ENCODE measurements around the gene CBARP. TPM values are rescaled to one million over a fixed set of nuclear protein-coding genes. Genes with fewer than 3 reads are reported as not detected.

CBARP gene
- total and polyA plus RNA-seq, 2 of the 13 experiments (the other 11 are each of a cell fraction or from before 2014, with no cell fraction given), result 1.2 to 1.4 TPM

DNA sequence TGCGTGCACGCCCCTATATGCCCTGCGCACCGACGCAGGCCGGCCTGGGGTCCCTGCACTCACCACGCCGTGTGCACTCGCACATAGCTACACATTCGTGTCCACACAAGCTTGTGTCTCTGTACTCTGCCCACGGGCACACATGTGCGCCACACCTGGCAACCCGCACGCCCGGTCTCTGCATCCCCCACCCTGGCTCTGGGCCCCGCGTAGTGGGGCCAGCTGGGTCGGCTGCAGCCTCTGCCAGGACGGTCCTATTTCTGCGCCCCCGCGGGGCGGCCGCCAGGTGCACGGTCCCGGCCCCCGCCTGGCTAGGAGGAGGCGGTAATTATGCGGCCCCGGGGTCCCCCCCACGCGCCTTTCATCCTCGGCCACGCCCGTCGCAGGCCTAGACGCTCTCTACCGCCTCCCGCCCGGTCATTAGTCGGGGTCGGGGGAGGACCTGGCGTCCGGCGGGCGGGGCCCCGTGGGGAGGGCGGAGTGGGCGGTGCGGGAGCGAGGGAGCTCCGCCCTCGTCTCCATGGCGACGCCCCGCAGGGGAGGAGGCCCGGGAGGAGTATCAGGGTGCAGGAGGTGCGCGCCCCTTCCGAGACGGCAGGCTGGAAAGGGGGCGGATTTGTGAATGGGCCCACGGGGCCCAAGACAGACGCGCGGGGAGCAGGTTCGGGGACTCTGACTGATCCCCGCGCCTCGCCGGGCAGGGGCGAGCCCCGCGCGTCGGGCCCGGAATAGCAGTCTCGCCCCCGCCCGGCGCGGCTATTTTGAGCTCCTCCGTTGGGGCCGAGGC is 28.5 kb upstream of the CBARP start (continued):
- TF ChIP-seq ZNF101 (CRISPR knock-in tag; IDR thresholded peaks at IDR 0.05; ENCODE audit: borderline replicate concordance, low read depth) (no peak), GATAD1 (CRISPR knock-in tag; IDR thresholded peaks at IDR 0.05) (no peak), TCF7 (IDR thresholded peaks at IDR 0.05; ENCODE audit: low read depth) (peak; percentile 63; the same call in 1 of the 2 replicates), JUN (CRISPR knock-in tag; IDR thresholded peaks at IDR 0.05) (no peak; the same call in 1 of the 2 replicates), SRSF4 (IDR thresholded peaks at IDR 0.05; ENCODE audit: low read depth, low read length, poor library complexity, severe bottlenecking) (no peak), CBFB (CRISPR knock-in tag; IDR thresholded peaks at IDR 0.05) (0 out of 2 replicates have a peak, but pooled peaks have one; percentile 10), GATA4 (IDR thresholded peaks at IDR 0.05; ENCODE audit: borderline replicate concordance, low read depth) (no peak), FOXA1 (IDR thresholded peaks at IDR 0.05) (no peak), FOXA1 (CRISPR knock-in tag; IDR thresholded peaks at IDR 0.05) (0 out of 2 replicates have a peak, but pooled peaks have one; percentile 2), ZNF510 (CRISPR knock-in tag; IDR thresholded peaks at IDR 0.05; ENCODE audit: low read depth) (peak; percentile 76; the same call in 1 of the 2 replicates), ZNF83 (CRISPR knock-in tag; IDR thresholded peaks at IDR 0.05; ENCODE audit: borderline replicate concordance) (no peak), ZKSCAN8 (CRISPR knock-in tag; IDR thresholded peaks at IDR 0.05; ENCODE audit: borderline replicate concordance) (peak; percentile 20; the same call in 1 of the 2 replicates), ZNF143 (CRISPR knock-in tag; IDR thresholded peaks at IDR 0.05) (no peak), ZNF460 (CRISPR knock-in tag; IDR thresholded peaks at IDR 0.05; ENCODE audit: borderline replicate concordance) (no peak; the same call in 1 of the 2 replicates), PCBP2 (optimal IDR thresholded peaks at IDR 0.05; ENCODE audit: low read depth, low read length, poor library complexity, severe bottlenecking) (no peak), ZNF24 (IDR thresholded peaks at IDR 0.05) (no peak), ZBTB21 (CRISPR knock-in tag; IDR thresholded peaks at IDR 0.05) (no peak), KDM2A (CRISPR knock-in tag; IDR thresholded peaks at IDR 0.05; ENCODE audit: borderline replicate concordance, low read depth) (peak; percentile 51), MAFG (CRISPR knock-in tag; IDR thresholded peaks at IDR 0.05) (no peak), THAP11 (CRISPR knock-in tag; IDR thresholded peaks at IDR 0.05) (peak; percentile 44)
- TF ChIP-seq, protein P1, sequence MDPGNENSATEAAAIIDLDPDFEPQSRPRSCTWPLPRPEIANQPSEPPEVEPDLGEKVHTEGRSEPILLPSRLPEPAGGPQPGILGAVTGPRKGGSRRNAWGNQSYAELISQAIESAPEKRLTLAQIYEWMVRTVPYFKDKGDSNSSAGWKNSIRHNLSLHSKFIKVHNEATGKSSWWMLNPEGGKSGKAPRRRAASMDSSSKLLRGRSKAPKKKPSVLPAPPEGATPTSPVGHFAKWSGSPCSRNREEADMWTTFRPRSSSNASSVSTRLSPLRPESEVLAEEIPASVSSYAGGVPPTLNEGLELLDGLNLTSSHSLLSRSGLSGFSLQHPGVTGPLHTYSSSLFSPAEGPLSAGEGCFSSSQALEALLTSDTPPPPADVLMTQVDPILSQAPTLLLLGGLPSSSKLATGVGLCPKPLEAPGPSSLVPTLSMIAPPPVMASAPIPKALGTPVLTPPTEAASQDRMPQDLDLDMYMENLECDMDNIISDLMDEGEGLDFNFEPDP (CRISPR knock-in tag; conservative IDR thresholded peaks at IDR 0.05), result no peak
- TF ChIP-seq, protein P2, sequence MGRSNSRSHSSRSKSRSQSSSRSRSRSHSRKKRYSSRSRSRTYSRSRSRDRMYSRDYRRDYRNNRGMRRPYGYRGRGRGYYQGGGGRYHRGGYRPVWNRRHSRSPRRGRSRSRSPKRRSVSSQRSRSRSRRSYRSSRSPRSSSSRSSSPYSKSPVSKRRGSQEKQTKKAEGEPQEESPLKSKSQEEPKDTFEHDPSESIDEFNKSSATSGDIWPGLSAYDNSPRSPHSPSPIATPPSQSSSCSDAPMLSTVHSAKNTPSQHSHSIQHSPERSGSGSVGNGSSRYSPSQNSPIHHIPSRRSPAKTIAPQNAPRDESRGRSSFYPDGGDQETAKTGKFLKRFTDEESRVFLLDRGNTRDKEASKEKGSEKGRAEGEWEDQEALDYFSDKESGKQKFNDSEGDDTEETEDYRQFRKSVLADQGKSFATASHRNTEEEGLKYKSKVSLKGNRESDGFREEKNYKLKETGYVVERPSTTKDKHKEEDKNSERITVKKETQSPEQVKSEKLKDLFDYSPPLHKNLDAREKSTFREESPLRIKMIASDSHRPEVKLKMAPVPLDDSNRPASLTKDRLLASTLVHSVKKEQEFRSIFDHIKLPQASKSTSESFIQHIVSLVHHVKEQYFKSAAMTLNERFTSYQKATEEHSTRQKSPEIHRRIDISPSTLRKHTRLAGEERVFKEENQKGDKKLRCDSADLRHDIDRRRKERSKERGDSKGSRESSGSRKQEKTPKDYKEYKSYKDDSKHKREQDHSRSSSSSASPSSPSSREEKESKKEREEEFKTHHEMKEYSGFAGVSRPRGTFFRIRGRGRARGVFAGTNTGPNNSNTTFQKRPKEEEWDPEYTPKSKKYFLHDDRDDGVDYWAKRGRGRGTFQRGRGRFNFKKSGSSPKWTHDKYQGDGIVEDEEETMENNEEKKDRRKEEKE (IDR thresholded peaks at IDR 0.05), result no peak
- TF ChIP-seq, protein P3, sequence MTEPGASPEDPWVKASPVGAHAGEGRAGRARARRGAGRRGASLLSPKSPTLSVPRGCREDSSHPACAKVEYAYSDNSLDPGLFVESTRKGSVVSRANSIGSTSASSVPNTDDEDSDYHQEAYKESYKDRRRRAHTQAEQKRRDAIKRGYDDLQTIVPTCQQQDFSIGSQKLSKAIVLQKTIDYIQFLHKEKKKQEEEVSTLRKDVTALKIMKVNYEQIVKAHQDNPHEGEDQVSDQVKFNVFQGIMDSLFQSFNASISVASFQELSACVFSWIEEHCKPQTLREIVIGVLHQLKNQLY (CRISPR knock-in tag; IDR thresholded peaks at IDR 0.05), result 0 out of 2 replicates have a peak, but pooled peaks have one; percentile 21
- TF ChIP-seq, protein P4, sequence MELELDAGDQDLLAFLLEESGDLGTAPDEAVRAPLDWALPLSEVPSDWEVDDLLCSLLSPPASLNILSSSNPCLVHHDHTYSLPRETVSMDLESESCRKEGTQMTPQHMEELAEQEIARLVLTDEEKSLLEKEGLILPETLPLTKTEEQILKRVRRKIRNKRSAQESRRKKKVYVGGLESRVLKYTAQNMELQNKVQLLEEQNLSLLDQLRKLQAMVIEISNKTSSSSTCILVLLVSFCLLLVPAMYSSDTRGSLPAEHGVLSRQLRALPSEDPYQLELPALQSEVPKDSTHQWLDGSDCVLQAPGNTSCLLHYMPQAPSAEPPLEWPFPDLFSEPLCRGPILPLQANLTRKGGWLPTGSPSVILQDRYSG (CRISPR knock-in tag; IDR thresholded peaks at IDR 0.05), result no peak; the same call in 1 of the 2 replicates
